ENCODE results near the gene MAP3K2. TPM values are rescaled to one million over a fixed set of nuclear protein-coding genes. Genes with fewer than 3 reads are reported as not detected.

MAP3K2 gene
- total RNA-seq, 4 donors from 2014 or later = 52.7 to 96.2 (median 54.2) TPM

- 50 to 69% methylated on average over 4 to 5 of the region's 5 CpGs for WGBS, 2 donors (ENCODE audit: low coverage in 1 of 2)
- no peak overlapping the region for H3K27ac ChIP-seq
- TF ChIP-seq CTCF (IDR thresholded peaks at IDR 0.05) (no peak), POLR2A (IDR thresholded peaks at IDR 0.05) (no peak), POLR2AphosphoS5 (IDR thresholded peaks at IDR 0.05) (no peak), EP300 (IDR thresholded peaks at IDR 0.05) (no peak)
- H3K4me1 ChIP-seq = peaks cover 3 to 84% (median 5%) of the 10 kb centered on the region in 3 donors
- H3K36me3 ChIP-seq = no peaks in the 10 kb centered on the region
- no peak for ATAC-seq
- H3K27me3 ChIP-seq = no peaks in the 10 kb centered on the region
- no peaks in the 10 kb centered on the region for H3K9me3 ChIP-seq
- no peak overlapping the region for H3K4me3 ChIP-seq
These were observed 6.0 kb downstream of the MAP3K2 start for GRCh38 chr2:127381762-127382161.

- Histone ChIP-seq H3K27me3 (no peaks in the 10 kb centered on the region), H3K36me3 (no peaks in the 10 kb centered on the region), H3K9me3 (no peaks in the 10 kb centered on the region), H3K27ac (no peak overlapping the region), H3K4me1 (peaks cover 0 to 76% (median 5%) of the 10 kb centered on the region in 3 donors), H3K4me3 (no peak overlapping the region)
- WGBS, 2 donors (ENCODE audit: low coverage in 1 of 2) = 78 to 95% methylated on average over 3 to 4 of the region's 4 CpGs
- ATAC-seq = no peak
- TF ChIP-seq POLR2AphosphoS5 (IDR thresholded peaks at IDR 0.05) (no peak), POLR2A (IDR thresholded peaks at IDR 0.05) (no peak), CTCF (IDR thresholded peaks at IDR 0.05) (no peak), EP300 (IDR thresholded peaks at IDR 0.05) (no peak)
These were observed 7.9 kb downstream of the MAP3K2 start for GRCh38 chr2:127379712-127380355.

- WGBS, 2 donors (ENCODE audit: low coverage in 1 of 2) = 75 to 91% methylated on average over 5 to 6 of the region's 6 CpGs
- TF ChIP-seq POLR2A (IDR thresholded peaks at IDR 0.05) (no peak), POLR2AphosphoS5 (IDR thresholded peaks at IDR 0.05) (no peak), EP300 (IDR thresholded peaks at IDR 0.05) (no peak), CTCF (IDR thresholded peaks at IDR 0.05) (no peak)
These were observed 9.1 kb downstream of the MAP3K2 start for GRCh38 chr2:127378720-127379119.

GRCh38 chr2:127377262-127377661 is 10.5 kb downstream of the MAP3K2 start:
- WGBS, 2 donors (ENCODE audit: low coverage in 1 of 2) = 67 to 80% methylated on average over 1 of the region's 1 CpG
- TF ChIP-seq POLR2AphosphoS5 (IDR thresholded peaks at IDR 0.05) (no peak), EP300 (IDR thresholded peaks at IDR 0.05) (no peak), POLR2A (IDR thresholded peaks at IDR 0.05) (no peak), CTCF (IDR thresholded peaks at IDR 0.05) (no peak)
- peaks cover 0 to 7% (median 0%) of the 10 kb centered on the region in 3 donors for H3K9me3 ChIP-seq
- ATAC-seq = no peak
- H3K4me1 ChIP-seq = peaks cover 0 to 54% (median 5%) of the 10 kb centered on the region in 3 donors
- no peak overlapping the region for H3K4me3 ChIP-seq
- H3K36me3 ChIP-seq = no peaks in the 10 kb centered on the region
- no peak overlapping the region for H3K27ac ChIP-seq
- no peaks in the 10 kb centered on the region for H3K27me3 ChIP-seq

More at GRCh38 chr2:127378720-127379119, 9.1 kb downstream of the MAP3K2 start:
- no peaks in the 10 kb centered on the region for H3K36me3 ChIP-seq
- no peak overlapping the region for H3K27ac ChIP-seq
- H3K9me3 ChIP-seq = peaks cover 0 to 2% (median 0%) of the 10 kb centered on the region in 3 donors
- H3K4me3 ChIP-seq = no peak overlapping the region
- H3K4me1 ChIP-seq = peaks cover 0 to 69% (median 5%) of the 10 kb centered on the region in 3 donors
- H3K27me3 ChIP-seq = no peaks in the 10 kb centered on the region
- ATAC-seq = no peak

- no peak for TF ChIP-seq POLR2AphosphoS5 (IDR thresholded peaks at IDR 0.05)
- no peak for TF ChIP-seq POLR2A (IDR thresholded peaks at IDR 0.05)
- TF ChIP-seq EP300 (IDR thresholded peaks at IDR 0.05) = no peak
- TF ChIP-seq CTCF (IDR thresholded peaks at IDR 0.05) = no peak
- no peak for ATAC-seq
- Histone ChIP-seq H3K27ac (no peak overlapping the region), H3K27me3 (no peaks in the 10 kb centered on the region), H3K4me1 (peaks cover 0 to 45% (median 2%) of the 10 kb centered on the region in 3 donors), H3K36me3 (no peaks in the 10 kb centered on the region), H3K4me3 (no peak overlapping the region), H3K9me3 (peaks cover 0 to 7% (median 0%) of the 10 kb centered on the region in 3 donors)
- 58 to 66% methylated on average over 2 to 3 of the region's 8 CpGs for WGBS, 2 donors (ENCODE audit: low coverage in 1 of 2)
These were observed 11.5 kb downstream of the MAP3K2 start for GRCh38 chr2:127376257-127376656.
